MM.1S (cell line): ENCODE data around the gene CENPX.

ENCODE experiments used
- DNase-seq: peaks from one replicate; pipeline ENCODE4 v3.0.0-alpha.2; 2015
- H2AFZ ChIP-seq: fragments of 300-600 bp; sonication (generic); 2 replicates; pipeline ENCODE4 v1.6.0; 2016; ENCODE audit warnings: antibody characterized with exemption, low read length
- H3F3A ChIP-seq: fragments of 300-600 bp; sonication (generic); 2 replicates; pipeline ENCODE4 v1.6.1; 2016; ENCODE audit warnings: mild to moderate bottlenecking, antibody characterized with exemption, low read length, moderate library complexity, mixed read lengths; ENCODE audit not compliant: insufficient read depth
- H3K27ac ChIP-seq: fragments of 300-600 bp; sonication (generic); 2 replicates; pipeline ENCODE4 v1.5.1; 2016; ENCODE audit warnings: mild to moderate bottlenecking, low read length
- H3K27me3 ChIP-seq: fragments of 300-600 bp; sonication (generic); replicated peaks from 2 replicates; pipeline ENCODE4 v1.6.0; 2016; ENCODE audit warnings: low read length; ENCODE audit not compliant: insufficient read depth
- H3K36me3 ChIP-seq: fragments of 300-600 bp; sonication (generic); replicated peaks from 2 replicates; pipeline ENCODE4 v1.6.1; 2016; ENCODE audit warnings: mild to moderate bottlenecking, low read length, mixed read lengths; ENCODE audit not compliant: insufficient read depth
- H3K4me1 ChIP-seq: fragments of 300-600 bp; sonication (generic); 2 replicates; pipeline ENCODE4 v1.6.1; 2016; ENCODE audit warnings: low read length, mixed read lengths
- H3K4me2 ChIP-seq: fragments of 300-600 bp; sonication (generic); 2 replicates; pipeline ENCODE4 v1.6.0; 2016; ENCODE audit warnings: low read depth, low read length
- H3K4me3 ChIP-seq: fragments of 300-600 bp; sonication (generic); 2 replicates; pipeline ENCODE4 v1.5.1; 2016; ENCODE audit warnings: low read length, mixed read lengths
- H3K79me2 ChIP-seq: fragments of 300-600 bp; sonication (generic); 2 replicates; pipeline ENCODE4 v1.6.1; 2016; ENCODE audit warnings: mixed run types, low read length, mixed read lengths
- H3K9ac ChIP-seq: fragments of 300-600 bp; sonication (generic); 2 replicates; pipeline ENCODE4 v1.6.1; 2016; ENCODE audit warnings: low read length, mixed read lengths
- H3K9me2 ChIP-seq: fragments of 300-600 bp; sonication (generic); replicated peaks from 2 replicates; pipeline ENCODE4 v1.6.1; 2016; ENCODE audit warnings: mild to moderate bottlenecking, low read length, mixed read lengths; ENCODE audit not compliant: insufficient read depth
- H3K9me3 ChIP-seq: fragments of 300-600 bp; sonication (generic); replicated peaks from 2 replicates; pipeline ENCODE4 v1.6.1; 2016; ENCODE audit warnings: mild to moderate bottlenecking, low read length, mixed read lengths; ENCODE audit not compliant: insufficient read depth
- H4K20me1 ChIP-seq: fragments of 300-600 bp; sonication (generic); 2 replicates; pipeline ENCODE4 v1.6.1; 2016; ENCODE audit warnings: mild to moderate bottlenecking, low read length, moderate library complexity, mixed read lengths; ENCODE audit not compliant: insufficient read depth
- EZH2 ChIP-seq: fragments of 300-600 bp; sonication (generic); optimal IDR thresholded peaks from 2 replicates; pipeline ENCODE3; 2017; ENCODE audit warnings: low read depth, mild to moderate bottlenecking, antibody characterized with exemption, low read length, mixed read lengths
- EZH2phosphoT487 ChIP-seq: fragments of 300-600 bp; sonication (generic); IDR thresholded peaks from 2 replicates; pipeline ENCODE4 v1.6.1; 2018; ENCODE audit warnings: antibody characterized with exemption, low read length
- TF ChIP-seq, protein P1 (sequence below): fragments of 300-600 bp; sonication (generic); IDR thresholded peaks from 2 replicates; pipeline ENCODE4 v1.5.1; 2016; ENCODE audit warnings: antibody characterized with exemption, low read length, mixed read lengths

Gene CENPX

GRCh38 chr17:81977211-81977808, 45.4 kb downstream of the CENPX start, which contains the start of gene ASPSCR1:
Gene ASPSCR1 (plus strand): TSS chr17:81977629. CDS start chr17:81977647, 18 bp downstream.
- Histone ChIP-seq H3K9me3 (no peaks in the 10 kb centered on the region), H3F3A (peaks cover 11% of the 10 kb centered on the region; the same call in 1 of the 2 replicates), H3K4me2 (peak within 1 kb of the TSS; percentile 89), H3K36me3 (no peaks in the 10 kb centered on the region), H3K27me3 (peaks cover 12% of the 10 kb centered on the region), H2AFZ (peak within 1 kb of the TSS; percentile 71), H3K9me2 (no peaks in the 10 kb centered on the region), H3K4me3 (peak within 1 kb of the TSS; percentile 87), H4K20me1 (no peaks in the 10 kb centered on the region), H3K9ac (peak within 1 kb of the TSS; percentile 73), H3K79me2 (peaks cover 9% of the 10 kb centered on the region; the same call in 1 of the 2 replicates), H3K27ac (peak within 1 kb of the TSS; percentile 38; the same call in 1 of the 2 replicates), H3K4me1 (peaks cover 13% of the 10 kb centered on the region)
- peak; percentile 88 for DNase-seq
- TF ChIP-seq, protein P1, sequence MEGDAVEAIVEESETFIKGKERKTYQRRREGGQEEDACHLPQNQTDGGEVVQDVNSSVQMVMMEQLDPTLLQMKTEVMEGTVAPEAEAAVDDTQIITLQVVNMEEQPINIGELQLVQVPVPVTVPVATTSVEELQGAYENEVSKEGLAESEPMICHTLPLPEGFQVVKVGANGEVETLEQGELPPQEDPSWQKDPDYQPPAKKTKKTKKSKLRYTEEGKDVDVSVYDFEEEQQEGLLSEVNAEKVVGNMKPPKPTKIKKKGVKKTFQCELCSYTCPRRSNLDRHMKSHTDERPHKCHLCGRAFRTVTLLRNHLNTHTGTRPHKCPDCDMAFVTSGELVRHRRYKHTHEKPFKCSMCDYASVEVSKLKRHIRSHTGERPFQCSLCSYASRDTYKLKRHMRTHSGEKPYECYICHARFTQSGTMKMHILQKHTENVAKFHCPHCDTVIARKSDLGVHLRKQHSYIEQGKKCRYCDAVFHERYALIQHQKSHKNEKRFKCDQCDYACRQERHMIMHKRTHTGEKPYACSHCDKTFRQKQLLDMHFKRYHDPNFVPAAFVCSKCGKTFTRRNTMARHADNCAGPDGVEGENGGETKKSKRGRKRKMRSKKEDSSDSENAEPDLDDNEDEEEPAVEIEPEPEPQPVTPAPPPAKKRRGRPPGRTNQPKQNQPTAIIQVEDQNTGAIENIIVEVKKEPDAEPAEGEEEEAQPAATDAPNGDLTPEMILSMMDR = no peak
- no peak for TF ChIP-seq EZH2phosphoT487
- no peak for TF ChIP-seq EZH2

DNA sequence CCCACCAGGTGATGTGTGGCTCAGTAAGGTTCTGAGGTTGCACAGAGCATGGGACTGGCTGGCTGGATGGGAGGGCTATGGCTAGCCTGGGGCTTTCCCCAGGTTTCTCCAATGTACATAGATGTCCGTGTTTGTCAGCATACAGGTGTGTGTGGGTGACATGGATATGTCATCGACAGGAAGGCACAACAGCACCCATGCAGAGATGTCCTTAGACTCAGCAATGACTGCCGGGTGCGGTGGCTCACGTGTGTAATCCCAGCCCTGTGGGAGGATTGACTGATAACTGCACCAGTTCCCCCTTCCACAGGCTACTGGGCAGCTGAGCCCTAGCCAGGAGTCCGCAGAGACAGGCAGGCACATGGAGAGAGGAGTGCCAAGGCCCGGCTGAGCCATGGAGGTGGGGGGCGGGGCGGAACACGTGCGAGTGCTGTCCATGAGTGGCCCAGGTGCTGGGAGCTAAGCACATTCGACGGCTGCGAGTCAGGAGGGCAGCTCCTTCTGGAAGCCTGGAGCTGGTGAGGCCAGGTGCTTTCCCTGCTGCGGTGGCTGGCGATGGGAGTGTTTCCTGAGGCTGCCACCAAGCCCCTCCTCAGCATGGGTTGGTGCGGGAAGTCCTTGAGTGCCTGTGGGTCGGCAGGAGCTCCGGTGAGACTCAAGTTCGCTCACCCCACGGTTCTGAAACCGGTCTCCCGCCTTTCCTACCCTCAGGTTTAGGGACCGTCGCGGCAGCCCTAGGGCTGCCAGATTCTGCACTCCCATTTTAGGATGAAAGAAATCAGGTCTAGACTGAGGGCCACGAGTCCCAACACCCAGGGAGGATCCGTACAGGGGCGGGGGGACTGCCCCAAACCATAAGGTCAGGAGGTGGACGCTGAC, 46.1 kb downstream of the CENPX start:
- Histone ChIP-seq H3F3A (peaks cover 11% of the 10 kb centered on the region; the same call in 1 of the 2 replicates), H3K9ac (peak overlapping the region; percentile 73), H3K27me3 (peaks cover 12% of the 10 kb centered on the region), H3K4me3 (peak overlapping the region; percentile 66), H3K4me2 (peak overlapping the region; percentile 89), H3K27ac (no peak overlapping the region), H3K9me3 (no peaks in the 10 kb centered on the region), H3K79me2 (peaks cover 9% of the 10 kb centered on the region; the same call in 1 of the 2 replicates), H3K36me3 (no peaks in the 10 kb centered on the region), H4K20me1 (no peaks in the 10 kb centered on the region), H3K4me1 (peaks cover 13% of the 10 kb centered on the region), H2AFZ (peak overlapping the region; percentile 71), H3K9me2 (no peaks in the 10 kb centered on the region)
- TF ChIP-seq EZH2phosphoT487 (no peak), EZH2 (no peak)
- TF ChIP-seq, protein P1 = no peak
- no peak for DNase-seq

DNA sequence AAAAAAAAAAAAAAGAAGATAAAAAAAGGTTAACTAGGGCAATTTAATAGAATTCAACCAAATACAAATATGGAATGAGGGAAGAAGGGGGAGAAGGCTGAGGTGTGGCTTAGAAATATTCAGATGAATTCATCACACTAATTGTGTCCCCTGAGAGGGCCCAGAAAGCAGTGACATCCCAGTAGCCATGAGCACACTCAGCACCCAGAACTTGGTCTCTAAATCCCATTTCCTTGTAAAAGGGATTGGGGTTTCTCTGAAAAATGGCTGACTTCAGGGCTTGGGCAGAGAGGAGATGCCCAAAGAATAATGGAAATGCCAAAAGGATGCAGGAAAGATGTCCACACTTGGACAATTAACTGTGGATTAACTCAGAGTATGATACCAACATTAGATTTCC, 49.2 kb downstream of the CENPX start:
- Histone ChIP-seq H4K20me1 (no peaks in the 10 kb centered on the region), H3F3A (no peaks in the 10 kb centered on the region), H3K9me2 (no peaks in the 10 kb centered on the region), H3K9me3 (no peaks in the 10 kb centered on the region), H3K4me1 (peaks cover 5% of the 10 kb centered on the region), H3K27me3 (peaks cover 12% of the 10 kb centered on the region), H2AFZ (no peak overlapping the region), H3K4me2 (no peak overlapping the region), H3K9ac (no peak overlapping the region), H3K27ac (no peak overlapping the region), H3K79me2 (no peaks in the 10 kb centered on the region; the same call in 1 of the 2 replicates), H3K36me3 (no peaks in the 10 kb centered on the region), H3K4me3 (no peak overlapping the region)
- no peak for DNase-seq
- TF ChIP-seq, protein P1 = no peak
- no peak for TF ChIP-seq EZH2phosphoT487
- no peak for TF ChIP-seq EZH2
